PC-3 (cell line): Measurements from ENCODE around the gene ZNF862. TPM values are rescaled to one million over a fixed set of nuclear protein-coding genes. Genes with fewer than 3 reads are reported as not detected.

Experiments
- ATAC-seq: fragments of 200-7000 bp; cut with Tn5 transposase; 2 replicates; pipeline ENCODE4 v1.9.1; 2020; ENCODE audit warnings: mild to moderate bottlenecking, moderate library complexity
- BruUV-seq: library from RNA; stranded (reverse); fragments of 400-500 nt; replicated peaks from 2 replicates; lab custom pipeline; 2021; lab: Mats Ljungman, UMichigan
- CTCF ChIA-PET: fragments of 300-600 bp; sonication (Branson Sonifier 250); formaldehyde crosslinking; loops from one replicate; lab custom pipeline; 2022; ENCODE audit warnings: antibody characterized with exemption; lab: Charles Lee
- POLR2A ChIA-PET: fragments of 300-600 bp; sonication (Branson Sonifier 250); formaldehyde crosslinking; loops from one replicate; lab custom pipeline; 2022; ENCODE audit warnings: antibody characterized with exemption; ENCODE audit not compliant: unreplicated experiment; lab: Charles Lee
- DNase-seq: peaks from one replicate; pipeline ENCODE4 v3.0.0-alpha.2; 2015
- H2AFZ ChIP-seq: fragments of 300-600 bp; sonication (generic); 2 replicates; pipeline ENCODE4 v1.6.0; 2016; ENCODE audit warnings: antibody characterized with exemption, low read length
- H3F3A ChIP-seq: fragments of 300-600 bp; sonication (generic); one replicate; pipeline ENCODE4 v1.6.0; 2017; ENCODE audit warnings: antibody characterized with exemption, low read length, control low read depth, mild to moderate bottlenecking; ENCODE audit not compliant: unreplicated experiment
- H3K27ac ChIP-seq: fragments of 300-600 bp; sonication (generic); 2 replicates; pipeline ENCODE4 v1.5.1; 2016; ENCODE audit warnings: mild to moderate bottlenecking, low read length
- H3K27me3 ChIP-seq: fragments of 300-600 bp; sonication (generic); 2 replicates; pipeline ENCODE4 v1.6.1; 2016; ENCODE audit warnings: low read length, mixed read lengths
- H3K36me3 ChIP-seq: fragments of 300-600 bp; sonication (generic); 2 replicates; pipeline ENCODE4 v1.6.1; 2016; ENCODE audit warnings: low read depth, mixed run types, low read length, mixed read lengths
- H3K4me1 ChIP-seq: fragments of 300-600 bp; sonication (generic); 2 replicates; pipeline ENCODE4 v1.5.1; 2016; ENCODE audit warnings: low read length; ENCODE audit not compliant: insufficient read depth
- H3K4me2 ChIP-seq: fragments of 300-600 bp; sonication (generic); 2 replicates; pipeline ENCODE4 v1.6.0; 2016; ENCODE audit warnings: low read length
- H3K4me3 ChIP-seq: fragments of 300-600 bp; sonication (generic); 2 replicates; pipeline ENCODE4 v1.5.1; 2016; ENCODE audit warnings: mild to moderate bottlenecking, low read length, mixed read lengths
- H3K79me2 ChIP-seq: fragments of 300-600 bp; sonication (generic); 2 replicates; pipeline ENCODE4 v1.6.1; 2017; ENCODE audit warnings: low read length, mixed read lengths
- H3K9ac ChIP-seq: fragments of 300-600 bp; sonication (generic); 2 replicates; pipeline ENCODE4 v1.6.0; 2016; ENCODE audit warnings: mild to moderate bottlenecking, low read length
- H3K9me2 ChIP-seq: fragments of 300-600 bp; sonication (generic); replicated peaks from 2 replicates; pipeline ENCODE4 v1.6.1; 2016; ENCODE audit warnings: mixed run types, low read length, mixed read lengths
- H3K9me3 ChIP-seq: fragments of 300-600 bp; sonication (generic); 2 replicates; pipeline ENCODE4 v1.6.1; 2016; ENCODE audit warnings: low read length, mixed read lengths
- H4K20me1 ChIP-seq: fragments of 300-600 bp; sonication (generic); 2 replicates; pipeline ENCODE4 v1.6.1; 2016; ENCODE audit warnings: low read length, mixed read lengths
- CTCF ChIP-seq: fragments of 300-600 bp; sonication (generic); conservative IDR thresholded peaks from 2 replicates; pipeline ENCODE4 v1.5.1; 2017; ENCODE audit warnings: antibody characterized with exemption, low read depth, mild to moderate bottlenecking, low read length
- EZH2 ChIP-seq: fragments of 300-600 bp; sonication (generic); IDR thresholded peaks from one replicate; pipeline ENCODE4 v1.6.1; 2017; ENCODE audit warnings: antibody characterized with exemption, mild to moderate bottlenecking, low read length; ENCODE audit not compliant: unreplicated experiment
- EZH2phosphoT487 ChIP-seq: fragments of 300-600 bp; sonication (generic); IDR thresholded peaks from 2 replicates; pipeline ENCODE4 v1.6.1; 2018; ENCODE audit warnings: mild to moderate bottlenecking, antibody characterized with exemption, low read length, borderline replicate concordance
- intact Hi-C: fragments of 100-400 bp; cut with micrococcal nuclease; formaldehyde crosslinking; loops from 2 replicates; pipeline ENCODE4 v1.9.0; 2023
- total RNA-seq: library from RNA; depleted of rRNA; stranded (reverse); fragments of >200 nt; gene quantifications from 2 replicates; pipeline ENCODE4 v1.2.3, GENCODE V29; 2014

Gene ZNF862
- total RNA-seq, 1 experiment from 2014 or later: 3.0 TPM

GRCh38 chr7:149813254-149814035 is 24.7 kb upstream of the ZNF862 start:
- H3K27me3 ChIP-seq: no peaks in the 10 kb centered on the region
- ATAC-seq (no peak), DNase-seq (no peak)
- no TSS peak for BruUV-seq
- no peaks in the 10 kb centered on the region for H3F3A ChIP-seq
- no peaks in the 10 kb centered on the region for H3K9me3 ChIP-seq
- ChIA-PET CTCF (no interaction called here), POLR2A (no interaction called here)
- no peak overlapping the region for H3K27ac ChIP-seq
- no peak overlapping the region for H3K9ac ChIP-seq
- H2AFZ ChIP-seq: no peak overlapping the region
- no peaks in the 10 kb centered on the region for H3K4me1 ChIP-seq
- no peaks in the 10 kb centered on the region for H3K36me3 ChIP-seq
- no peak overlapping the region for H3K4me3 ChIP-seq
- intact Hi-C loops: no loop called here
- no peaks in the 10 kb centered on the region for H3K79me2 ChIP-seq
- H3K9me2 ChIP-seq: no peaks in the 10 kb centered on the region
- no peaks in the 10 kb centered on the region for H4K20me1 ChIP-seq
- TF ChIP-seq EZH2: no peak
- TF ChIP-seq CTCF: no peak
- no peak overlapping the region for H3K4me2 ChIP-seq

GRCh38 chr7:149814494-149814893 is 23.7 kb upstream of the ZNF862 start:
- no peak for TF ChIP-seq EZH2
- no peak for TF ChIP-seq CTCF
- TF ChIP-seq EZH2phosphoT487: no peak
- no peaks in the 10 kb centered on the region for H3F3A ChIP-seq
- no peak overlapping the region for H3K9ac ChIP-seq
- no peaks in the 10 kb centered on the region for H3K79me2 ChIP-seq
- no peaks in the 10 kb centered on the region for H3K27me3 ChIP-seq
- no peaks in the 10 kb centered on the region for H3K36me3 ChIP-seq
- no peaks in the 10 kb centered on the region for H4K20me1 ChIP-seq
- H2AFZ ChIP-seq: no peak overlapping the region
- H3K4me2 ChIP-seq: no peak overlapping the region
- CTCF ChIA-PET: no interaction called here
- intact Hi-C loops: no loop called here
- H3K9me3 ChIP-seq: no peaks in the 10 kb centered on the region
- H3K4me1 ChIP-seq: no peaks in the 10 kb centered on the region
- H3K27ac ChIP-seq: no peak overlapping the region
- no TSS peak for BruUV-seq
- DNase-seq: no peak
- H3K9me2 ChIP-seq: no peaks in the 10 kb centered on the region
- no peak for ATAC-seq
- H3K4me3 ChIP-seq: no peak overlapping the region
- POLR2A ChIA-PET: no interaction called here

GRCh38 chr7:149815121-149815520 is 23.1 kb upstream of the ZNF862 start:
- TF ChIP-seq EZH2phosphoT487 (no peak), CTCF (no peak), EZH2 (no peak)
- ChIA-PET POLR2A (no interaction called here), CTCF (no interaction called here)
- intact Hi-C loops: no loop called here
- no peak overlapping the region for H3K4me2 ChIP-seq
- no peaks in the 10 kb centered on the region for H3K36me3 ChIP-seq
- no peaks in the 10 kb centered on the region for H3K9me3 ChIP-seq
- no peak overlapping the region for H2AFZ ChIP-seq
- H4K20me1 ChIP-seq: no peaks in the 10 kb centered on the region
- no peaks in the 10 kb centered on the region for H3K4me1 ChIP-seq
- DNase-seq (no peak), ATAC-seq (no peak)
- H3K4me3 ChIP-seq: no peak overlapping the region
- no peaks in the 10 kb centered on the region for H3K9me2 ChIP-seq
- no peak overlapping the region for H3K9ac ChIP-seq
- no TSS peak for BruUV-seq
- no peaks in the 10 kb centered on the region for H3F3A ChIP-seq
- no peaks in the 10 kb centered on the region for H3K27me3 ChIP-seq
- H3K79me2 ChIP-seq: no peaks in the 10 kb centered on the region
- H3K27ac ChIP-seq: no peak overlapping the region
